Ascending aorta (tissue), 2 donors: ENCODE results near the gene BRWD1. TPM values are rescaled to one million over a fixed set of nuclear protein-coding genes. Genes with fewer than 3 reads are reported as not detected.

Experiments
- DNase-seq, 2 donors: peaks; one replicate each; pipeline ENCODE4 v3.0.0-alpha.2; 2019; ENCODE audit warnings: low spot score in 2 of 2
- H3K27ac ChIP-seq, 2 donors: fragments of 200-600 bp; sonication (generic); one replicate each; pipeline ENCODE4 v1.5.1; 2016 to 2017; ENCODE audit warnings: mild to moderate bottlenecking in 1 of 2
- H3K27me3 ChIP-seq: fragments of 200-600 bp; sonication (generic); one replicate; pipeline ENCODE4 v1.5.1; 2017
- H3K36me3 ChIP-seq, 2 donors: fragments of 200-600 bp; sonication (generic); one replicate each; pipeline ENCODE4 v1.5.1; 2016
- H3K4me1 ChIP-seq, 2 donors: fragments of 200-600 bp; sonication (generic); one replicate each; pipeline ENCODE4 v1.5.1; 2016 to 2017; ENCODE audit warnings: mild to moderate bottlenecking in 1 of 2
- H3K4me3 ChIP-seq, 2 donors: fragments of 200-600 bp; sonication (generic); one replicate each; pipeline ENCODE4 v1.5.1; 2016 to 2017; ENCODE audit warnings: mild to moderate bottlenecking in 1 of 2
- H3K9me3 ChIP-seq, 2 donors: fragments of 200-600 bp; sonication (generic); one replicate each; pipeline ENCODE4 v1.5.1; 2016
- intact Hi-C: fragments of 100-400 bp; cut with DNase I; formaldehyde crosslinking; loops from one replicate; pipeline ENCODE4 v1.15.1; 2023
- total RNA-seq: library from RNA; depleted of rRNA; stranded (reverse); fragments of >200 nt; gene quantifications from one replicate; pipeline ENCODE4 v1.1.0, GENCODE V29; 2016
- TF ChIP-seq, protein P1 (sequence below), 3 experiments: fragments of 200-600 bp in 2 of 3; fragments of 450-650 bp in 1 of 3; sonication (generic) in 2 of 3; IDR thresholded peaks; one replicate each; pipeline ENCODE4 v1.5.1; 2016 to 2019; ENCODE audit warnings: antibody characterized with exemption in 3 of 3, mild to moderate bottlenecking in 1 of 3, moderate library complexity in 1 of 3

Gene BRWD1
- total RNA-seq, 1 donor from 2014 or later: 15.4 TPM

DNA sequence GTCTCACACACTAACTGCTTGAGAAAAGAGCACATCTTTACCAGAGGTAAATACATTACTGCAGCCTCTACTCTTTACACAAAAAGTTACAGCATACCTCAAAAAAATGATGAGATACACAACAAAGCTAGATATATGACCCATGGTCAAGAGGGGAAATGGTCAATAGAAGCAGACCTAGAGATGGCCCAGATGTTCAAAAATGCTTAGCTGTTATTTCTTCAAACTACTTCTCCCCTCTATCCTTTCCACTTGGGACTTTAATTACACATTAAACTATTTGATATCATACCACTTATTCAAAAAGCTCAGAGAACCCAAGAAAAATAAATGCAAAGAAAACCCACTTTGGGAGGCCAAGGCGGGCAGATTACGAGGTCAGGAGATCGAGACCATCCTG, 12.8 kb downstream of the BRWD1 start:
- peaks cover 20 to 53% of the 10 kb centered on the region in 2 donors for H3K36me3 ChIP-seq
- H3K9me3 ChIP-seq: peaks cover 0 to 10% of the 10 kb centered on the region in 2 donors
- TF ChIP-seq, protein P1, sequence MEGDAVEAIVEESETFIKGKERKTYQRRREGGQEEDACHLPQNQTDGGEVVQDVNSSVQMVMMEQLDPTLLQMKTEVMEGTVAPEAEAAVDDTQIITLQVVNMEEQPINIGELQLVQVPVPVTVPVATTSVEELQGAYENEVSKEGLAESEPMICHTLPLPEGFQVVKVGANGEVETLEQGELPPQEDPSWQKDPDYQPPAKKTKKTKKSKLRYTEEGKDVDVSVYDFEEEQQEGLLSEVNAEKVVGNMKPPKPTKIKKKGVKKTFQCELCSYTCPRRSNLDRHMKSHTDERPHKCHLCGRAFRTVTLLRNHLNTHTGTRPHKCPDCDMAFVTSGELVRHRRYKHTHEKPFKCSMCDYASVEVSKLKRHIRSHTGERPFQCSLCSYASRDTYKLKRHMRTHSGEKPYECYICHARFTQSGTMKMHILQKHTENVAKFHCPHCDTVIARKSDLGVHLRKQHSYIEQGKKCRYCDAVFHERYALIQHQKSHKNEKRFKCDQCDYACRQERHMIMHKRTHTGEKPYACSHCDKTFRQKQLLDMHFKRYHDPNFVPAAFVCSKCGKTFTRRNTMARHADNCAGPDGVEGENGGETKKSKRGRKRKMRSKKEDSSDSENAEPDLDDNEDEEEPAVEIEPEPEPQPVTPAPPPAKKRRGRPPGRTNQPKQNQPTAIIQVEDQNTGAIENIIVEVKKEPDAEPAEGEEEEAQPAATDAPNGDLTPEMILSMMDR (IDR thresholded peaks at IDR 0.05): no peak
- no peak for DNase-seq
- H3K4me1 ChIP-seq: no peaks in the 10 kb centered on the region
- intact Hi-C loops: no loop called here
- no peaks in the 10 kb centered on the region for H3K27me3 ChIP-seq
- H3K4me3 ChIP-seq: no peak overlapping the region
- H3K27ac ChIP-seq: no peak overlapping the region

DNA sequence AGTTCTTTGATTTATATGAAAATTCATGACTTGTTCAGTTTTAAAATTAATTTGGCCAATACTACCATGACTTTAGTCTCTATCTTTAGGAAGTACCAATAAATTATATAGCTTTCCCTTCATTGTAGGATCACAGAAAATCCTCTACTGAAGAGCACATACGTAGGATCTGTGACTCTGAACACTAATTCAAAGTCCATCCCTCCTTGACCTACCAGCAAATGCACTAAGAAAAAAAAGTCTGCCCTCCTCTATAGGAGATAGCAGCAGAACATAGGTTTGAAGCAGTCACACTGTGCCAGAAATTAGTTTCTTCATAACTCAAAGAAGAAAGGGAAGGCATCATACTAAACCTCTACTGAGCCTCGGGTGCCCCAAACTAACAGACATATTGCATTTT, 16.5 kb downstream of the BRWD1 start:
- Histone ChIP-seq H3K4me1 (no peaks in the 10 kb centered on the region), H3K27me3 (no peaks in the 10 kb centered on the region), H3K4me3 (no peak overlapping the region), H3K36me3 (peaks cover 19 to 65% of the 10 kb centered on the region in 2 donors), H3K27ac (no peak overlapping the region), H3K9me3 (peaks cover 0 to 10% of the 10 kb centered on the region in 2 donors)
- intact Hi-C loops: no loop called here
- DNase-seq: no peak
- TF ChIP-seq, protein P1 (IDR thresholded peaks at IDR 0.05): no peak

DNA sequence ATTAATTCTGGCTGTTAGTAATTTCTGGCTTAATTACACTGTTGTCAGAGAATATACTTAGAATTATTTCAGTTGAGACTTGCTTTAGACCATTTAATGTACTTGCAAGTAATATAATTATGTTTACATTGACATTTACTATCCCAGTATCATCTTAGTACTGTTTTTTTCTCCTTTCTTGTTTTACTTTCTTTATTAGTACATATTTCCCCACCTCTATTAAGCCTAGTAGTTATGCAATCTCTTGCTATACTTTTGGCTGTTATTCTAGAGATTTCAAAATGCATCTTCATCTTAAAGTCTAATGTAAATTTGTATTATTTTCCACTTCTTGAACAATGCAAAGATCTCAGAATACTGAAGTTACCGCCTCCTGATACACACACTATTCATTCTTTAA, 24.4 kb downstream of the BRWD1 start:
- H3K4me3 ChIP-seq: no peak overlapping the region
- H3K9me3 ChIP-seq: no peaks in the 10 kb centered on the region
- no peak overlapping the region for H3K27ac ChIP-seq
- intact Hi-C loops: no loop called here
- TF ChIP-seq, protein P1 (IDR thresholded peaks at IDR 0.05): no peak
- DNase-seq: no peak
- peaks cover 22 to 50% of the 10 kb centered on the region in 2 donors for H3K36me3 ChIP-seq
- H3K27me3 ChIP-seq: no peaks in the 10 kb centered on the region
- H3K4me1 ChIP-seq: no peaks in the 10 kb centered on the region

DNA sequence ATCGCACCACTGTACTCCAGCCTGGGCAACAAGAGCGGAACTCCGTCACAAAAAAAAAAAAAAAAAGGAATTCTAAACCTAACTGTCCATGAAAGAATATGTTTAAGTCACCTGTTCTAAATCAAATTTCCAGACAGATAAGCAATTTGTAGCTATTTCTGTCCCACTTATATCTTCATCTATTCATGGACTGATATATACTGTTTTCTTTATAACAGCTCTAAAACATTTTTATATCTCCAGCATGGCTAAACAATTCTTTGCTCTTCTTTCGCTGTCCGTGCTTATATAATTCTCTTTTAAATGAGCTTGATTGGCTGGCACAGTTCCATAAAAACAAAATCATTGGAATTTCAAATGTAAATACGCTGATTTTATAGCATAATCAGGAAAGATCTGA, 30.5 kb downstream of the BRWD1 start:
- H3K4me1 ChIP-seq: peaks cover 0 to 3% of the 10 kb centered on the region in 2 donors

DNA sequence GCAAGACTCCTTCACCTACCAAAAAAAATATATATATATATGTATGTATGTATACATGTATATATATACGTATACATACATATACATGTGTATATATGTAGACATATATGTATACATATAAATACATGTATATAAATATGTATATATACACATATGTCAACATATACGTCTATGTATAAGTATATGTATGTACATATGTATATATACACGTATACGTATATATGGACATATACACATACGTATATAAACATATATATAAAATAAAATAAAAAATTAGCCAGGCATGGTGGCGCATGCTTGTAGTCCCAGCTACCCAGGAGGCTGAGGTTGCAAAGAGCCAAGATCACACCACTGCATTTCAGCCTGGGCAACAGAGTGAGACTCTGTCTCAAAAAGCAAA, 31.6 kb downstream of the BRWD1 start:
- TF ChIP-seq, protein P1 (IDR thresholded peaks at IDR 0.05): no peak
- intact Hi-C loops: no loop called here
- Histone ChIP-seq H3K4me1 (peaks cover 0 to 3% of the 10 kb centered on the region in 2 donors), H3K4me3 (no peak overlapping the region), H3K27ac (no peak overlapping the region), H3K9me3 (no peaks in the 10 kb centered on the region), H3K36me3 (peaks cover 13 to 20% of the 10 kb centered on the region in 2 donors), H3K27me3 (no peaks in the 10 kb centered on the region)
- DNase-seq: no peak

More for the DNA sequence above, 30.5 kb downstream of the BRWD1 start:
- TF ChIP-seq, protein P1 (IDR thresholded peaks at IDR 0.05): no peak
- intact Hi-C loops: no loop called here
- H3K27ac ChIP-seq: no peak overlapping the region
- H3K27me3 ChIP-seq: no peaks in the 10 kb centered on the region
- H3K4me3 ChIP-seq: no peak overlapping the region
- DNase-seq: no peak
- H3K9me3 ChIP-seq: no peaks in the 10 kb centered on the region
- peaks cover 15 to 23% of the 10 kb centered on the region in 2 donors for H3K36me3 ChIP-seq

DNA sequence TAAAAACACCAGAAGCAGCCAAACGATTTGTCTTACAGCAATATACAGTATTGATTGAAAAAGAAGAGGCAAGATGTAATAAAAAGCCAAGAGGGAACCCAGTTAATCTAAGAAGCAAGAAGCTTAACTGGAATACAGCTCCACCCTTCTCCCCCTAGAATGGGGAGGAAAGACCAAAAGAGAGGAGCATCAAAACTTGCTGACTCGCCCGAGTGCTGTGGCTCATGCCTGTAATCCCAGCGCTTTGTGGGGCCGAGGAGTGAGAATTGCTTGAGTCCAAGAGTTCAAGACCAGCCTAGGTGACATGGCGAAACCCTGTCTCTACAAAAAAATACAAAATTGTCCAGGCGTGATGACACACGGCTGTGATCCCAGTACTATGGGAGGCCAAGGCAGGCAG, 32.2 kb downstream of the BRWD1 start:
- intact Hi-C loops: no loop called here
- peaks cover 9 to 20% of the 10 kb centered on the region in 2 donors for H3K36me3 ChIP-seq
- TF ChIP-seq, protein P1 (IDR thresholded peaks at IDR 0.05): no peak

More for the DNA sequence above, 32.2 kb downstream of the BRWD1 start:
- Histone ChIP-seq H3K27me3 (no peaks in the 10 kb centered on the region), H3K27ac (no peak overlapping the region), H3K4me1 (peaks cover 0 to 3% of the 10 kb centered on the region in 2 donors), H3K4me3 (no peak overlapping the region), H3K9me3 (no peaks in the 10 kb centered on the region)
- no peak for DNase-seq
